GM18520 (cell line): Measurements from ENCODE around the gene BMP2.

ENCODE experiments used
- ATAC-seq: cut with Tn5 transposase; IDR thresholded peaks from one replicate; pipeline ENCODE4 v1.9.1; 2021; ENCODE audit not compliant: unreplicated experiment

BMP2 gene

DNA sequence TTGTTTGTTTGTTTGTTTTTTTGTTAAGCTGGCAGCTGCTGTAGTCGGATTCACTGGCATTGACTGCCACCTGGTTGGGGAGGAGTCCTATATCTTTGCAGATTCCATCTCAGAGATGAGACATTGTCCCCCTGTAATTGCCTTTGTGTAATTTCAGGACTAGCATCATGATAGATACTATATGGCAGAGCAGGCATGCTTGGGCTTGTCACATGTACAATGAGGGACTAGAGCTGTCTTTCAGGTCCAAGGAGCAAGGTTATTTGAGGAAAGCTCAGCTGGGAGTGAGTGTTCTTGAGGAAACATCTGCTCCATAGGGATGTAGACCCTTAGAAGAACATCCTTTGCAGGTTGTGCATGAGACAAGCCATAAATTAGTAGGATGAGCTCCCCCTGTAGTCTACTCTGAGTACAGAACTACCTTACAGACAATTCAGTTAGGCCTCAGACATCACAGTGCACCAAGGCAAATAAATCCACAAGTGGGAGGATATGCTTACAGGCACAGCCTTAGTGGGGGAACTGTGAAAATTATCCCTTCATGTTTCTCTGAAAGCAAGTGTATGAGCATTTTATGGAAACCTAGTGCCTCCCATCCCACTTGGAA lies 62.1 kb downstream of the BMP2 start:
- ATAC-seq = no peak
